Effector memory CD8-positive, alpha-beta T cell (primary cell): ENCODE measurements around the gene KRT81.
A peak's percentile ranks its signal among the peaks of the same experiment; 100 is the strongest.
"Not testable (repeated sequence)": the region's sequence is repeated elsewhere in the genome, so short reads cannot be mapped to it uniquely, and the experiment has no call there.

ENCODE experiments used
- ATAC-seq: fragments of 150-1000 bp; cut with Tn5 transposase; replicated peaks from 2 replicates; pipeline ENCODE4 v1.10.0; 2021; ENCODE audit warnings: mild to moderate bottlenecking, moderate library complexity
- DNase-seq, 3 experiments: peaks; one replicate each; pipeline ENCODE4 v3.0.0; 2021
- H3K27ac Mint-ChIP-seq, 2 donors: one replicate each; pipeline ENCODE4 v1.8.0; 2022; ENCODE audit warnings: mild to moderate bottlenecking in 2 of 2, mixed read lengths in 2 of 2, moderate library complexity in 2 of 2
- H3K27me3 Mint-ChIP-seq, 2 donors: one replicate each; pipeline ENCODE4 v1.8.0; 2022; ENCODE audit warnings: mixed read lengths in 2 of 2
- H3K36me3 Mint-ChIP-seq: one replicate; pipeline ENCODE4 v1.8.0; 2022; ENCODE audit warnings: mild to moderate bottlenecking, moderate library complexity, mixed read lengths; ENCODE audit not compliant: insufficient read depth
- H3K4me1 Mint-ChIP-seq, 2 donors: one replicate each; pipeline ENCODE4 v1.8.0; 2022; ENCODE audit warnings: low read depth in 2 of 2, mixed read lengths in 2 of 2
- H3K4me3 Mint-ChIP-seq, 2 donors: one replicate each; pipeline ENCODE4 v1.8.0; 2022; ENCODE audit warnings: mild to moderate bottlenecking in 2 of 2, mixed read lengths in 2 of 2, moderate library complexity in 2 of 2
- H3K9me3 Mint-ChIP-seq, 2 donors: one replicate each; pipeline ENCODE4 v1.8.0; 2022; ENCODE audit warnings: mixed read lengths in 2 of 2

Gene KRT81

GRCh38 chr12:52313461-52313860 is 22.1 kb upstream of the KRT81 start:
- Mint-ChIP-seq H3K4me1 (peaks cover 7 to 11% of the 10 kb centered on the region in 2 donors), H3K27me3 (peaks cover 52 to 72% of the 10 kb centered on the region in 2 donors), H3K27ac (no peak overlapping the region), H3K9me3 (no peaks in the 10 kb centered on the region), H3K4me3 (no peak overlapping the region), H3K36me3 (peaks cover 2% of the 10 kb centered on the region)
- ATAC-seq (no peak), DNase-seq (no peak)

DNA sequence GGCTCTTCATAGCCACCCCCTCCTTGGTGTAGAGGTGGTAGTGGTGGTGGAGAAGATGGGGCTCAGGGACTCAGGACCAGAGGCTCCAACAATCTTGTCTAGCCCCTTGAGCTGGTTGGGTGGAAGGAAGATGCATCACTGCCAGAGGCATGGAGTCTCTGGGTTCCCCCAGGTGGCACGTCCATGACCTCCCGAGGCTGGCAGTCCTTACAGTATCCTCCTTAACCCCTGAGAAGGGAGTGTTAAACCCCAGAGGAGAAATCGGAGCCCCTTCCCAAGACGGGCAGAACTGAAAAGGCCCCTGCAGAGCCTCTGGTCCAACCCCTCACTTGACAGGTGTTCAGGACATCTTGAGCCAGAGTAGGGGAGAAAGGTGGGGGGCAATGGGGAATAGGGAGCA is 20.8 kb upstream of the KRT81 start:
- Mint-ChIP-seq H3K36me3 (peaks cover 2% of the 10 kb centered on the region), H3K4me3 (no peak overlapping the region), H3K4me1 (peaks cover 12 to 13% of the 10 kb centered on the region in 2 donors), H3K27me3 (peaks cover 59 to 72% of the 10 kb centered on the region in 2 donors), H3K27ac (no peak overlapping the region), H3K9me3 (no peaks in the 10 kb centered on the region)
- ATAC-seq (no peak), DNase-seq (no peak)

DNA sequence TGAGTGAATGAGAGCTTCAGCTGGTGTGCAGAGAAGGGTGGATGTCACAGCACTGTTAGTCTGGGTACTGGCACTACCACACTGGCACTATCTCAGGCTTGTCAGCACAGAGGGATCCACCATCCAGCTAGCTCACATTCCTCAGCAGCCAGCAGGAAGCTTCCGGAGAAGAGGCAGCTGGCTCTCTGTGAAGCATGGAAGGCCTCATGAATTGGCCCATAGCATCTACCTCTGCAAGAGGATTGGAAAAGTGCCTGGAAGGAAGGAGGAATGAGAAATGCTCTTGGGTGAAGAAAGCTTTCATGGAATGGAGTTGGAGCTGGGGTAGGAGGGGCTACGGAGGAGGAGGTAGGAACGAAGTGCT is 19.9 kb upstream of the KRT81 start:
- H3K27me3 Mint-ChIP-seq: peaks cover 60 to 80% of the 10 kb centered on the region in 2 donors
- H3K4me3 Mint-ChIP-seq: no peak overlapping the region
- no peak for ATAC-seq
- no peak overlapping the region for H3K27ac Mint-ChIP-seq
- peaks cover 14 to 15% of the 10 kb centered on the region in 2 donors for H3K4me1 Mint-ChIP-seq
- DNase-seq: no peak
- H3K36me3 Mint-ChIP-seq: peaks cover 2% of the 10 kb centered on the region
- H3K9me3 Mint-ChIP-seq: no peaks in the 10 kb centered on the region

- DNase-seq (no peak), ATAC-seq (no peak)
- peaks cover 60 to 85% of the 10 kb centered on the region in 2 donors for H3K27me3 Mint-ChIP-seq
- peaks cover 15 to 19% of the 10 kb centered on the region in 2 donors for H3K4me1 Mint-ChIP-seq
- peaks cover 2% of the 10 kb centered on the region for H3K36me3 Mint-ChIP-seq
- H3K4me3 Mint-ChIP-seq: no peak overlapping the region
- no peak overlapping the region for H3K27ac Mint-ChIP-seq
- H3K9me3 Mint-ChIP-seq: no peaks in the 10 kb centered on the region
Measured at GRCh38 chr12:52310622-52311284, 19.4 kb upstream of the KRT81 start.

DNA sequence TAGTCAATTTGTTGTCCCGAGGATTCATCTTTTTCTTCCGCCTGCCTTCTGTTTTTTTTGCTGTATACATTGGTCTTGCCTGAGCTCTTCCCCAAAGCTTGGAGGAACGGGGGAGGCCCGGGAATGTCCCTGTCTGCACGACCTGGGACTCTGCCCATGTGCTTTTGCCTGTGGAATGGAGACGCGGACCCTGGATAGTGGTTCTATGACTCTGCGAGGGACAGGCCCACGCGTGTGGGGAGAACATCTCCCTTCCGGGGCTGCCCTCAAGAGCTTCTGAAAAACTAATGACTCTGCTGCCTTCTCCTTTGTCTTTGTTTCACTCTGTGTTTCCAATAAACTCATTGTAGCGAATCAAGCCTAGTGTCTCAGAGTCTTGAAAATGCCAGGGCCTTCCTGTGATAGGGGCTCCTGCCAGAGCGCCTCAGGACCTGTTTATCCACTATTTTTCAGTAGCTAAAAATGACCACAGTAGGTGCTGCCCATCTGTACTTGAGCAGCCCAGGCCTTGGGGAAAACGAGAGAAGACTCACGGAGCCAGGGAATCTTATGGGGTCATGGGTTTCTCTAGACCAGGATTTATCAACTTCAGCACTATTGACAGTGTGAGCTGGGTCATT is 17.6 kb upstream of the KRT81 start:
- no peak for ATAC-seq
- Mint-ChIP-seq H3K9me3 (no peaks in the 10 kb centered on the region), H3K27me3 (peaks cover 57 to 94% of the 10 kb centered on the region in 2 donors), H3K4me1 (peaks cover 26 to 30% of the 10 kb centered on the region in 2 donors), H3K4me3 (peak overlapping the region; percentile 76 to 80), H3K36me3 (peaks cover 2% of the 10 kb centered on the region), H3K27ac (peak overlapping the region in 1 of 2 donors; percentile 28)
- DNase-seq: no peak

- Mint-ChIP-seq H3K4me3 (peak overlapping the region; percentile 76 to 80), H3K4me1 (peaks cover 26 to 30% of the 10 kb centered on the region in 2 donors), H3K36me3 (peaks cover 2% of the 10 kb centered on the region), H3K27me3 (peaks cover 49 to 86% of the 10 kb centered on the region in 2 donors), H3K9me3 (no peaks in the 10 kb centered on the region), H3K27ac (peak overlapping the region in 1 of 2 donors; percentile 28)
- ATAC-seq (peak; percentile 86), DNase-seq (peak; percentile 24 to 40 (median 36))
Measured at GRCh38 chr12:52307836-52308805, 16.8 kb upstream of the KRT81 start.

DNA sequence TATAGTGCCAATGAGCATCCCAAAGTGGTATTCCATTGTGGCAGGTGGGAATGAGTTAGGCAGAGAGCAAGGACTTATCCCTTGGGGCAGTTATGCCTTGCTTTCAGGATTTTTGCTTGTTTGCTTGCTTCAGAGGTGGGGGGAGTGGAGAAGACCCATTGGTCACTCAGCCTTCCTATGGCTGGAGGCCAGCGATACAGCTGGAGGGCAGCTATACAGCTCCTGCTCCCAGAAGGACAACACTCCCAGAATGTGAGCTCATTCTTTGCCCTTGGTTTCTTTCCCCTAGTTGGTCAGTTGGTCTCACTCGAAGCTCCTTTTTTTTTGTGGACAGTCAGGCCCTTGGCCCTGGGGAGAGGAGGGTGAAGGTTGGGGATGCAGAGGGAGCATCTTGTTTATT is 15.4 kb upstream of the KRT81 start:
- Mint-ChIP-seq H3K4me3 (no peak overlapping the region), H3K36me3 (peaks cover 2% of the 10 kb centered on the region), H3K4me1 (peaks cover 26 to 30% of the 10 kb centered on the region in 2 donors), H3K27me3 (peaks cover 35 to 73% of the 10 kb centered on the region in 2 donors), H3K9me3 (no peaks in the 10 kb centered on the region), H3K27ac (peak overlapping the region in 1 of 2 donors; percentile 46)
- no peak for DNase-seq
- no peak for ATAC-seq

- Mint-ChIP-seq H3K27ac (peak overlapping the region in 1 of 2 donors; percentile 46), H3K4me3 (no peak overlapping the region), H3K27me3 (peaks cover 29 to 66% of the 10 kb centered on the region in 2 donors), H3K9me3 (no peaks in the 10 kb centered on the region), H3K4me1 (peaks cover 26 to 30% of the 10 kb centered on the region in 2 donors), H3K36me3 (peaks cover 2% of the 10 kb centered on the region)
- DNase-seq (no peak), ATAC-seq (no peak)
Measured at GRCh38 chr12:52305921-52306705, 14.8 kb upstream of the KRT81 start.

GRCh38 chr12:52304941-52305411 is 13.6 kb upstream of the KRT81 start:
- H3K4me1 Mint-ChIP-seq: peaks cover 26 to 30% of the 10 kb centered on the region in 2 donors
- H3K9me3 Mint-ChIP-seq, H3K36me3 Mint-ChIP-seq: not testable (repeated sequence)
- peak; percentile 55 for ATAC-seq
- H3K27me3 Mint-ChIP-seq: peaks cover 26 to 55% of the 10 kb centered on the region in 2 donors
- peak in 2 of 3 experiments; percentile 6 to 33 for DNase-seq
- H3K27ac Mint-ChIP-seq: peak overlapping the region; percentile 79 to 87
- H3K4me3 Mint-ChIP-seq: peak overlapping the region; percentile 48 to 65

- not testable (repeated sequence) for DNase-seq, H3K9me3 Mint-ChIP-seq, H3K4me3 Mint-ChIP-seq, H3K27ac Mint-ChIP-seq, ATAC-seq, H3K36me3 Mint-ChIP-seq
- peaks cover 16 to 18% of the 10 kb centered on the region in 2 donors for H3K4me1 Mint-ChIP-seq
- peaks cover 4 to 42% of the 10 kb centered on the region in 2 donors for H3K27me3 Mint-ChIP-seq
Measured at GRCh38 chr12:52302242-52302914, 11.0 kb upstream of the KRT81 start.

DNA sequence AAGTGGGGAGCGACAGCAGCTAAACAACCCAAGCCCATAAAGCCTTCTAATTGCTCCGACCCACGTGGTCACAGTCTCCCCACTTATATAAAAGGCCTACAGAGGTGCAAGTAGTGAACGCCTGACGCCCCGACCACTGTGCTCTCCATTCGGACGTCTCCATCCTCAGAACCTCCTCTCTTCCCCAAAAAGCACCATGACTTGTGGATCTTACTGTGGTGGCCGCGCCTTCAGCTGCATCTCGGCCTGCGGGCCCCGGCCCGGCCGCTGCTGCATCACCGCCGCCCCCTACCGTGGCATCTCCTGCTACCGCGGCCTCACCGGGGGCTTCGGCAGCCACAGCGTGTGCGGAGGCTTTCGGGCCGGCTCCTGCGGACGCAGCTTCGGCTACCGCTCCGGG is 10.4 kb upstream of the KRT81 start:
- H3K4me1 Mint-ChIP-seq: peaks cover 16 to 18% of the 10 kb centered on the region in 2 donors
- not testable (repeated sequence) for DNase-seq, ATAC-seq

More for the DNA sequence above, 10.4 kb upstream of the KRT81 start:
- peaks cover 0 to 42% of the 10 kb centered on the region in 2 donors for H3K27me3 Mint-ChIP-seq
- not testable (repeated sequence) for H3K4me3 Mint-ChIP-seq, H3K36me3 Mint-ChIP-seq, H3K9me3 Mint-ChIP-seq, H3K27ac Mint-ChIP-seq
